Uterus (tissue), 2 donors: Measurements from ENCODE around the gene PJA1.

Experiments used
- POLR2A ChIP-seq, 2 donors: fragments of 450-650 bp; IDR thresholded peaks; one replicate each; pipeline ENCODE4 v1.6.1; 2016; ENCODE audit warnings: antibody characterized with exemption in 2 of 2, mild to moderate bottlenecking in 1 of 2, moderate library complexity in 1 of 2
- TF ChIP-seq, protein P1 (sequence below), 4 experiments: fragments of 200-600 bp in 2 of 4; fragments of 450-650 bp in 2 of 4; sonication (generic) in 2 of 4; IDR thresholded peaks; one replicate each; pipeline ENCODE4 v1.5.1; 2016 to 2019; ENCODE audit warnings: antibody characterized with exemption in 4 of 4, mild to moderate bottlenecking in 2 of 4, moderate library complexity in 1 of 4

DNA sequence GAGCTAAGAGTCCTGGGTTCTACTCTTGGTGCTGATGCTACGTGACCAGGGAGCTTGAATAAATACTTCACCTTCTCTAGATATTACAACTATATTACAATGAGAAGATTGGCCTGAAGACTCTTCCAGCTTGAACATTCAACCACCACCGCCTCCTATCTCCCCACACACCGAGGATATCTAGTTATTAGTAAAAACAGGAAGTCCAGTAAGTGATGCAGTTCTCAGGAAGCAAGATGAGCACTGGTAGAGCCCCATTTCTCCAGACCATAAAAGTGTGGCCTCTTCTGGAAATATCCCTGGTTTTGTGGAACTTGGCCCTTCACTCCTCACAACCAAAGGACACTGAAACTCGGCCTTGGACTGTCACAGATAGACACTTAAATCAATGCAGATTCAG is 18.5 kb downstream of the PJA1 start:
- TF ChIP-seq, protein P1, sequence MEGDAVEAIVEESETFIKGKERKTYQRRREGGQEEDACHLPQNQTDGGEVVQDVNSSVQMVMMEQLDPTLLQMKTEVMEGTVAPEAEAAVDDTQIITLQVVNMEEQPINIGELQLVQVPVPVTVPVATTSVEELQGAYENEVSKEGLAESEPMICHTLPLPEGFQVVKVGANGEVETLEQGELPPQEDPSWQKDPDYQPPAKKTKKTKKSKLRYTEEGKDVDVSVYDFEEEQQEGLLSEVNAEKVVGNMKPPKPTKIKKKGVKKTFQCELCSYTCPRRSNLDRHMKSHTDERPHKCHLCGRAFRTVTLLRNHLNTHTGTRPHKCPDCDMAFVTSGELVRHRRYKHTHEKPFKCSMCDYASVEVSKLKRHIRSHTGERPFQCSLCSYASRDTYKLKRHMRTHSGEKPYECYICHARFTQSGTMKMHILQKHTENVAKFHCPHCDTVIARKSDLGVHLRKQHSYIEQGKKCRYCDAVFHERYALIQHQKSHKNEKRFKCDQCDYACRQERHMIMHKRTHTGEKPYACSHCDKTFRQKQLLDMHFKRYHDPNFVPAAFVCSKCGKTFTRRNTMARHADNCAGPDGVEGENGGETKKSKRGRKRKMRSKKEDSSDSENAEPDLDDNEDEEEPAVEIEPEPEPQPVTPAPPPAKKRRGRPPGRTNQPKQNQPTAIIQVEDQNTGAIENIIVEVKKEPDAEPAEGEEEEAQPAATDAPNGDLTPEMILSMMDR (IDR thresholded peaks at IDR 0.05) = no peak
- TF ChIP-seq POLR2A (IDR thresholded peaks at IDR 0.05) = no peak
